ENCODE results near the gene TNNC2. TPM values are rescaled to one million over a fixed set of nuclear protein-coding genes. Genes with fewer than 3 reads are reported as not detected.
"Not testable (repeated sequence)": the region's sequence is repeated elsewhere in the genome, so short reads cannot be mapped to it uniquely, and the experiment has no call there.

Gene TNNC2
- total RNA-seq, 5 donors from 2014 or later (not counting 1 experiment from before 2014, with no cell fraction given): 0.41 to 1.3 (median 0.70) TPM; not detected in 1

- DNase-seq: peak; percentile 75 to 97 (median 94)
- peaks cover 5 to 25% of the 10 kb centered on the region in 2 donors for H3K36me3 ChIP-seq (ENCODE audit: control insufficient read depth in 2 of 2, extremely low read depth in 1 of 2, insufficient read depth in 1 of 2, low read length in 1 of 2)
- no peaks in the 10 kb centered on the region for H3K9me3 ChIP-seq
- peaks cover 24% of the 10 kb centered on the region for H3K36me3 Mint-ChIP-seq
- no peak within 1 kb of the TSS for H3K27ac ChIP-seq (ENCODE audit: low read length)
- peaks cover 7 to 16% of the 10 kb centered on the region in 2 experiments for H3K4me1 ChIP-seq (ENCODE audit: control insufficient read depth in 1 of 2, extremely low read depth in 1 of 2, insufficient read depth in 2 of 2, low read length in 2 of 2)
- ChIA-PET CTCF (no interaction called here), POLR2A (interaction anchor here (0.5 to 0.6 kb wide), 2 partner anchors 123 to 146 kb away, joined by 3 to 8 read pairs; no protein-coding TSS in a partner anchor)
- peak; percentile 99 to 100 (median 100) for ATAC-seq (replicated peaks in 1 of 4)
- H3K27me3 ChIP-seq (replicated peaks in 1 of 2; ENCODE audit: control insufficient read depth in 2 of 2, extremely low read depth in 1 of 2, insufficient read depth in 2 of 2, low read length in 1 of 2): no peaks in the 10 kb centered on the region
- H3K27ac Mint-ChIP-seq: peak within 1 kb of the TSS; percentile 39 to 80
- WGBS (ENCODE audit: insufficient coverage): 2% methylated on average over 65 of the region's 65 CpGs
- H3K9me3 Mint-ChIP-seq: no peaks in the 10 kb centered on the region
- no peaks in the 10 kb centered on the region for H3K27me3 Mint-ChIP-seq
- H3K4me1 Mint-ChIP-seq: peaks cover 15 to 19% (median 17%) of the 10 kb centered on the region in 3 donors
- peak within 1 kb of the TSS; percentile 77 to 86 (median 82) for H3K4me3 Mint-ChIP-seq
- H3K4me3 ChIP-seq (ENCODE audit: control insufficient read depth in 1 of 2, extremely low read depth in 1 of 2, low read length in 1 of 2): peak within 1 kb of the TSS; percentile 79 to 84
Observed at GRCh38 chr20:45812157-45813005, 14.7 kb downstream of the TNNC2 start, which contains the start of gene UBE2C. Gene UBE2C (plus strand): TSS chr20:45812644. CDS start chr20:45812696, 52 bp downstream.

- Mint-ChIP-seq H3K27me3 (no peaks in the 10 kb centered on the region), H3K36me3 (peaks cover 31% of the 10 kb centered on the region), H3K27ac (no peak overlapping the region), H3K4me1 (peaks cover 15 to 19% (median 17%) of the 10 kb centered on the region in 3 donors), H3K9me3 (no peaks in the 10 kb centered on the region), H3K4me3 (no peak overlapping the region)
- ATAC-seq (replicated peaks in 1 of 4) (no peak), DNase-seq (no peak)
- Histone ChIP-seq H3K27ac (ENCODE audit: low read length) (no peak overlapping the region), H3K36me3 (ENCODE audit: control insufficient read depth in 2 of 2, extremely low read depth in 1 of 2, insufficient read depth in 1 of 2, low read length in 1 of 2) (peaks cover 5 to 38% of the 10 kb centered on the region in 2 donors), H3K4me3 (ENCODE audit: control insufficient read depth in 1 of 2, extremely low read depth in 1 of 2, low read length in 1 of 2) (no peak overlapping the region), H3K9me3 (no peaks in the 10 kb centered on the region), H3K27me3 (replicated peaks in 1 of 2; ENCODE audit: control insufficient read depth in 2 of 2, extremely low read depth in 1 of 2, insufficient read depth in 2 of 2, low read length in 1 of 2) (no peaks in the 10 kb centered on the region), H3K4me1 (ENCODE audit: control insufficient read depth in 1 of 2, extremely low read depth in 1 of 2, insufficient read depth in 2 of 2, low read length in 2 of 2) (peaks cover 7 to 16% of the 10 kb centered on the region in 2 experiments)
- ChIA-PET POLR2A (no interaction called here), CTCF (no interaction called here)
- 90% methylated on average over 4 of the region's 8 CpGs for WGBS (ENCODE audit: insufficient coverage)
Observed at GRCh38 chr20:45810191-45810970, 16.7 kb downstream of the TNNC2 start.

GRCh38 chr20:45801851-45802250 is 25.3 kb downstream of the TNNC2 start:
- no peak overlapping the region for H3K4me3 ChIP-seq (ENCODE audit: control insufficient read depth in 1 of 2, extremely low read depth in 1 of 2, low read length in 1 of 2)
- Mint-ChIP-seq H3K9me3 (no peaks in the 10 kb centered on the region), H3K36me3 (peaks cover 39% of the 10 kb centered on the region), H3K27me3 (no peaks in the 10 kb centered on the region), H3K4me3 (no peak overlapping the region), H3K27ac (no peak overlapping the region), H3K4me1 (peaks cover 9 to 10% (median 10%) of the 10 kb centered on the region in 3 donors)
- ChIA-PET CTCF (no interaction called here), POLR2A (interaction anchor here in 1 of 2 donors (1.0 kb wide), 1 partner anchor 152 kb away, joined by 3 read pairs; no protein-coding TSS in a partner anchor)
- no peak for ATAC-seq (replicated peaks in 1 of 4)
- WGBS (ENCODE audit: insufficient coverage): 80% methylated on average over 3 of the region's 7 CpGs
- H3K27me3 ChIP-seq (replicated peaks in 1 of 2; ENCODE audit: control insufficient read depth in 2 of 2, extremely low read depth in 1 of 2, insufficient read depth in 2 of 2, low read length in 1 of 2): no peaks in the 10 kb centered on the region
- no peaks in the 10 kb centered on the region for H3K9me3 ChIP-seq
- no peak for DNase-seq
- peaks cover 0 to 9% of the 10 kb centered on the region in 2 experiments for H3K4me1 ChIP-seq (ENCODE audit: control insufficient read depth in 1 of 2, extremely low read depth in 1 of 2, insufficient read depth in 2 of 2, low read length in 2 of 2)
- H3K36me3 ChIP-seq (ENCODE audit: control insufficient read depth in 2 of 2, extremely low read depth in 1 of 2, insufficient read depth in 1 of 2, low read length in 1 of 2): peaks cover 16 to 58% of the 10 kb centered on the region in 2 donors
- H3K27ac ChIP-seq (ENCODE audit: low read length): no peak overlapping the region

GRCh38 chr20:45798935-45799642 is 28.0 kb downstream of the TNNC2 start:
- Histone ChIP-seq H3K9me3 (no peaks in the 10 kb centered on the region), H3K4me1 (ENCODE audit: control insufficient read depth in 1 of 2, extremely low read depth in 1 of 2, insufficient read depth in 2 of 2, low read length in 2 of 2) (peaks cover 0 to 9% of the 10 kb centered on the region in 2 experiments), H3K27ac (ENCODE audit: low read length) (no peak overlapping the region), H3K36me3 (ENCODE audit: control insufficient read depth in 2 of 2, extremely low read depth in 1 of 2, insufficient read depth in 1 of 2, low read length in 1 of 2) (peaks cover 13 to 59% of the 10 kb centered on the region in 2 donors), H3K4me3 (ENCODE audit: control insufficient read depth in 1 of 2, extremely low read depth in 1 of 2, low read length in 1 of 2) (no peak overlapping the region), H3K27me3 (replicated peaks in 1 of 2; ENCODE audit: control insufficient read depth in 2 of 2, extremely low read depth in 1 of 2, insufficient read depth in 2 of 2, low read length in 1 of 2) (no peaks in the 10 kb centered on the region)
- ATAC-seq (replicated peaks in 1 of 4): peak; percentile 93 to 98 (median 95)
- H3K27me3 Mint-ChIP-seq: no peaks in the 10 kb centered on the region
- H3K9me3 Mint-ChIP-seq: no peaks in the 10 kb centered on the region
- H3K36me3 Mint-ChIP-seq: peaks cover 39% of the 10 kb centered on the region
- H3K4me3 Mint-ChIP-seq: no peak overlapping the region
- peak; percentile 24 to 79 (median 52) for DNase-seq
- ChIA-PET POLR2A (interaction anchor here (0.6 to 0.7 kb wide), 2 partner anchors 23 to 349 kb away, joined by 3 to 4 read pairs; no protein-coding TSS in a partner anchor), CTCF (interaction anchor here (0.6 to 2.3 kb wide), 16 partner anchors 8 to 214 kb away, joined by 3 to 17 read pairs (median 3); partner anchors contain the start of gene PCIF1 (in 1 of the 2))
- WGBS (ENCODE audit: insufficient coverage): 61% methylated on average over 3 of the region's 4 CpGs
- H3K27ac Mint-ChIP-seq: peak overlapping the region; percentile 50 to 69
- H3K4me1 Mint-ChIP-seq: peaks cover 10 to 13% (median 10%) of the 10 kb centered on the region in 3 donors

- Mint-ChIP-seq H3K36me3 (peaks cover 34% of the 10 kb centered on the region), H3K4me1 (peaks cover 12 to 15% (median 14%) of the 10 kb centered on the region in 3 donors)
- H3K27me3 ChIP-seq (replicated peaks in 1 of 2; ENCODE audit: control insufficient read depth in 2 of 2, extremely low read depth in 1 of 2, insufficient read depth in 2 of 2, low read length in 1 of 2); DNase-seq; H3K9me3 Mint-ChIP-seq; H3K27ac ChIP-seq (ENCODE audit: low read length); ATAC-seq (replicated peaks in 1 of 4); H3K4me3 ChIP-seq (ENCODE audit: control insufficient read depth in 1 of 2, extremely low read depth in 1 of 2, low read length in 1 of 2); H3K27ac Mint-ChIP-seq; H3K4me3 Mint-ChIP-seq; H3K9me3 ChIP-seq; POLR2A ChIA-PET; H3K27me3 Mint-ChIP-seq: not testable (repeated sequence)
- peaks cover 0 to 13% of the 10 kb centered on the region in 2 experiments for H3K4me1 ChIP-seq (ENCODE audit: control insufficient read depth in 1 of 2, extremely low read depth in 1 of 2, insufficient read depth in 2 of 2, low read length in 2 of 2)
- WGBS (ENCODE audit: insufficient coverage): no CpG with 5 or more reads among the region's 3 CpGs
- H3K36me3 ChIP-seq (ENCODE audit: control insufficient read depth in 2 of 2, extremely low read depth in 1 of 2, insufficient read depth in 1 of 2, low read length in 1 of 2): peaks cover 14 to 52% of the 10 kb centered on the region in 2 donors
- CTCF ChIA-PET: interaction anchor here in 1 of 2 donors (1.1 kb wide), 1 partner anchor 165 kb away, joined by 5 read pairs; no protein-coding TSS in a partner anchor
Observed at GRCh38 chr20:45797955-45798354, 29.2 kb downstream of the TNNC2 start.
